Smooth muscle cell of the coronary artery (primary cell): ENCODE measurements around the gene SYT13. TPM values are rescaled to one million over a fixed set of nuclear protein-coding genes. Genes with fewer than 3 reads are reported as not detected.

Experiments
- total RNA-seq: library from RNA; depleted of rRNA; stranded (reverse); fragments of >200 nt; gene quantifications from 2 replicates; pipeline ENCODE4 v1.2.3, GENCODE V29; 2014; ENCODE audit warnings: low replicate concordance

Gene SYT13
- 1.7 TPM in 1 of 2 replicates, not detected in the other for total RNA-seq

GRCh38 chr11:45285930-45286632, at the start of gene SYT13:
SYT13 (minus strand) TSS chr11:45286341; CDS start chr11:45286207, 134 bp downstream.

Other genes starting within 250 kb of the SYT13 start
- 4.2 and 4.6 TPM in 2 replicates for gene PRDM11, start 139.7 kb downstream of the SYT13 start, total RNA-seq